Measurements from ENCODE around the gene HOXA13. TPM values are rescaled to one million over a fixed set of nuclear protein-coding genes. Genes with fewer than 3 reads are reported as not detected.

HOXA13 gene
- total and polyA plus RNA-seq, 2 experiments from 2014 or later: not detected

GRCh38 chr7:27150568-27151340 lies 49.1 kb downstream of the HOXA13 start:
- Mint-ChIP-seq H3K4me3 (peak overlapping the region; percentile 50), H3K9me3 (peaks cover 26% of the 10 kb centered on the region), H3K4me1 (peaks cover 21% of the 10 kb centered on the region), H3K27me3 (ENCODE audit: insufficient read depth, low read depth, poor library complexity) (peaks cover 100% of the 10 kb centered on the region), H3K27ac (no peak overlapping the region), H3K36me3 (ENCODE audit: low read depth) (no peaks in the 10 kb centered on the region; the same call in 2 of the 3 replicates)
- Histone ChIP-seq H3K79me2 (replicated peaks; ENCODE audit: insufficient read depth) (no peaks in the 10 kb centered on the region), H3K4me3 (peak overlapping the region; percentile 43), H3K27ac (ENCODE audit: low read depth) (no peak overlapping the region), H3F3A (replicated peaks; ENCODE audit: low read depth) (peaks cover 43% of the 10 kb centered on the region), H3K4me2 (peak overlapping the region; percentile 74), H3K36me3 (ENCODE audit: insufficient read depth) (no peaks in the 10 kb centered on the region), H3K27me3 (ENCODE audit: insufficient read depth) (peaks cover 100% of the 10 kb centered on the region), H4K20me1 (replicated peaks; ENCODE audit: insufficient read depth) (peaks cover 54% of the 10 kb centered on the region), H2AFZ (no peak overlapping the region), H3K4me1 (ENCODE audit: insufficient read depth) (peaks cover 24% of the 10 kb centered on the region), H3K9me2 (ENCODE audit: insufficient read depth) (no peaks in the 10 kb centered on the region)
- ATAC-seq: peak; percentile 63
- peak; percentile 85 for DNase-seq (ENCODE audit: low spot score)
- TF ChIP-seq STAT1 (IDR thresholded peaks at IDR 0.05; ENCODE audit: unreplicated experiment) (no peak), CTCF (conservative IDR thresholded peaks at IDR 0.05; ENCODE audit: low read depth in 2 of 2) (peak; percentile 64 to 73), ZNF114 (CRISPR knock-in tag; IDR thresholded peaks at IDR 0.05) (no peak), EZH2 (IDR thresholded peaks at IDR 0.05; ENCODE audit: low read depth, unreplicated experiment) (peak; percentile 93), CREB1 (CRISPR knock-in tag; IDR thresholded peaks at IDR 0.05; ENCODE audit: low read depth) (no peak), EZH2phosphoT487 (IDR thresholded peaks at IDR 0.05; ENCODE audit: unreplicated experiment) (peak; percentile 85), POLR2AphosphoS5 (IDR thresholded peaks at IDR 0.05; ENCODE audit: low read depth) (no peak), NANOG (IDR thresholded peaks at IDR 0.05; ENCODE audit: borderline replicate concordance) (no peak), ZNF462 (CRISPR knock-in tag; IDR thresholded peaks at IDR 0.05) (no peak)
- TF ChIP-seq, protein P1, sequence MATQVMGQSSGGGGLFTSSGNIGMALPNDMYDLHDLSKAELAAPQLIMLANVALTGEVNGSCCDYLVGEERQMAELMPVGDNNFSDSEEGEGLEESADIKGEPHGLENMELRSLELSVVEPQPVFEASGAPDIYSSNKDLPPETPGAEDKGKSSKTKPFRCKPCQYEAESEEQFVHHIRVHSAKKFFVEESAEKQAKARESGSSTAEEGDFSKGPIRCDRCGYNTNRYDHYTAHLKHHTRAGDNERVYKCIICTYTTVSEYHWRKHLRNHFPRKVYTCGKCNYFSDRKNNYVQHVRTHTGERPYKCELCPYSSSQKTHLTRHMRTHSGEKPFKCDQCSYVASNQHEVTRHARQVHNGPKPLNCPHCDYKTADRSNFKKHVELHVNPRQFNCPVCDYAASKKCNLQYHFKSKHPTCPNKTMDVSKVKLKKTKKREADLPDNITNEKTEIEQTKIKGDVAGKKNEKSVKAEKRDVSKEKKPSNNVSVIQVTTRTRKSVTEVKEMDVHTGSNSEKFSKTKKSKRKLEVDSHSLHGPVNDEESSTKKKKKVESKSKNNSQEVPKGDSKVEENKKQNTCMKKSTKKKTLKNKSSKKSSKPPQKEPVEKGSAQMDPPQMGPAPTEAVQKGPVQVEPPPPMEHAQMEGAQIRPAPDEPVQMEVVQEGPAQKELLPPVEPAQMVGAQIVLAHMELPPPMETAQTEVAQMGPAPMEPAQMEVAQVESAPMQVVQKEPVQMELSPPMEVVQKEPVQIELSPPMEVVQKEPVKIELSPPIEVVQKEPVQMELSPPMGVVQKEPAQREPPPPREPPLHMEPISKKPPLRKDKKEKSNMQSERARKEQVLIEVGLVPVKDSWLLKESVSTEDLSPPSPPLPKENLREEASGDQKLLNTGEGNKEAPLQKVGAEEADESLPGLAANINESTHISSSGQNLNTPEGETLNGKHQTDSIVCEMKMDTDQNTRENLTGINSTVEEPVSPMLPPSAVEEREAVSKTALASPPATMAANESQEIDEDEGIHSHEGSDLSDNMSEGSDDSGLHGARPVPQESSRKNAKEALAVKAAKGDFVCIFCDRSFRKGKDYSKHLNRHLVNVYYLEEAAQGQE (IDR thresholded peaks at IDR 0.05; ENCODE audit: unreplicated experiment): no peak

Data from GM23338 (cell line).